22Rv1 (cell line): Measurements from ENCODE around the gene ATP5F1D.

ENCODE experiments used
- H3K27ac ChIP-seq: fragments of 450-650 bp; 2 replicates; pipeline ENCODE4 v1.5.1; 2017
- ZFX ChIP-seq: fragments of 450-650 bp; IDR thresholded peaks from 2 replicates; pipeline ENCODE4 v1.6.1; 2017; ENCODE audit warnings: antibody characterized with exemption, borderline replicate concordance
- TF ChIP-seq, protein P1 (sequence below): fragments of 450-650 bp; IDR thresholded peaks from 2 replicates; pipeline ENCODE4 v1.5.1; 2017; ENCODE audit warnings: mild to moderate bottlenecking

The ATP5F1D gene

DNA sequence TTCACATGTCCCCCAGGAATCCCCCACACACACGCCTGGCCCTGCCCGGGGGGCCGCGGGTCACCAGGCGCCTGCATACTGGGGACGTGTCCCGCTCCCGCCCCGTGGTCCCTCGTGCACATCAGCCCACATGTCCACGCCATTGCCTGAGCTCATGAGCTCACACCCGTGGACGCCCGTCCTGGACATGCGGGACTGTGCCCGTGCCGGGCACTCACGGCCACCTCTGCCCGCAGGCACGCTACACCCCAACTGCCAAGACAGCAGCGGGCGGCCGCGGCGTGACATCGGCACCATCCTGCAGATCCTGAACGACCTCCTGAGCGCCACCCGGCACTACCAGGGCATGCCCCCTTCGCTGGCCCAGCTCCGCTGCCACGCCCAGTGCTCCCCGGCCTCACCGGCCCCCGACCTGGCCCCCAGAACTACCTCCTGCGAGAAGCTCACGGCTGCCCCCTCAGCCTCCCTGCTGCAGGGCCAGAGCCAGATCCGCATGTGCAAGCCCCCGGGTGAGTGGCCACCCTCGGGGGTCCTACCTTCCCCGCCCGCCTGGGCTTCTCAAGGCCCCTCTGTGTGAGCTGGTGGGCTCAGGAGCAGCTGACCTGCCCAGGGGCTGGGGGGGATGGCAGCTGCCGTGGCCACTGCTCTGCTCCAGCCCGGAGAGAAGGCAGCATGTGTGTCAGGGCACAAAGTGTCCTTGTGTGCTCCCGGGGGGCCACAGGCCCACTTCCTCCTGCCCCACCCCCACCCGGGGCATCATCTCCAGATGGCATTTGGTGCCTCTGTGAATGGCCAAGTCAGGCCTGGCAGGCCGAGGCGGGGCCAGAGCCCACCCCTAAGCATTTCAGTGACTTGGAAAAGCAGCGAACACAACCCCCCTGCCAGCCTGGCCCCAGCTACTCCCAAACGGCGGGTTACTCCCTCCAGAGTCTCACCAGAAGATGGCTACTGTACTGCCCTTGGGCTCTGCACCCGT lies 13.9 kb downstream of the ATP5F1D start:
- TF ChIP-seq, protein P1, sequence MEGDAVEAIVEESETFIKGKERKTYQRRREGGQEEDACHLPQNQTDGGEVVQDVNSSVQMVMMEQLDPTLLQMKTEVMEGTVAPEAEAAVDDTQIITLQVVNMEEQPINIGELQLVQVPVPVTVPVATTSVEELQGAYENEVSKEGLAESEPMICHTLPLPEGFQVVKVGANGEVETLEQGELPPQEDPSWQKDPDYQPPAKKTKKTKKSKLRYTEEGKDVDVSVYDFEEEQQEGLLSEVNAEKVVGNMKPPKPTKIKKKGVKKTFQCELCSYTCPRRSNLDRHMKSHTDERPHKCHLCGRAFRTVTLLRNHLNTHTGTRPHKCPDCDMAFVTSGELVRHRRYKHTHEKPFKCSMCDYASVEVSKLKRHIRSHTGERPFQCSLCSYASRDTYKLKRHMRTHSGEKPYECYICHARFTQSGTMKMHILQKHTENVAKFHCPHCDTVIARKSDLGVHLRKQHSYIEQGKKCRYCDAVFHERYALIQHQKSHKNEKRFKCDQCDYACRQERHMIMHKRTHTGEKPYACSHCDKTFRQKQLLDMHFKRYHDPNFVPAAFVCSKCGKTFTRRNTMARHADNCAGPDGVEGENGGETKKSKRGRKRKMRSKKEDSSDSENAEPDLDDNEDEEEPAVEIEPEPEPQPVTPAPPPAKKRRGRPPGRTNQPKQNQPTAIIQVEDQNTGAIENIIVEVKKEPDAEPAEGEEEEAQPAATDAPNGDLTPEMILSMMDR = no peak
- no peak for TF ChIP-seq ZFX

DNA sequence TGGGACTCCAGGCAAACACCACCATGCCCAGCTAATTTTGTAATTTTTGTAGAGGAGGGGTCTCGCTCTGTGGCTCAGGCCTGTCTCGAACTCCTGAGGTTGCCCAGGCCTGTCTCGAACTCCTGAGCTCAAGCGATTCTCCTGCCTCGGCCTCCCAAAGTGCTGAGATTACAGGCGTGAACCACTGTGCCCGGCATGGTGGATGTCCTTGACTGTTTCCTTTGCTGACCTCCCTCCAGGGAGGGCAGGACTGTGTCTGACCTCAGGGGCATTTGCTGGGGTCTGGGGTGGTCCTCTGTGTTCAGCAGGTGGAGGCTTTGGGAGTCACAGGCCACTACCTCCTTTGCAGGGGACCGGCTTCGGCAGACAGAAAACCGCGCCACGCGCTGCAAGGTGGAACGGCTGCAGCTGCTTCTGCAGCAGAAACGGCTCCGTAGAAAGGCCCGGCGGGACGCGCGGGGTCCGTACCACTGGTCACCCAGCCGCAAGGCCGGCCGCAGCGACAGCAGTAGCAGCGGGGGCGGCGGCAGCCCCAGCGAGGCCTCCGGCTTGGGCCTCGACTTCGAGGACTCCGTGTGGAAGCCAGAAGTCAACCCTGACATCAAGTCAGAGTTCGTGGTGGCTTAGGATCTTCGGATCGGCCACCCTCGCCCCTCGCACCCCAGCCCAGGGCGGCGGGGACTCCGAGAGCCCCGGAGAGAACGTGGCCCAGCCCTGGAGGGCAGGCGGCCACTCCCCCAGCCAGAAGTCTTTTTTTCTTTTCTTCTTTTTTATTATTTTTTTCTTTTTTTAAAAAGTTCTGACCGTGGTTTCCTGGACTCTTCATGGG lies 15.3 kb downstream of the ATP5F1D start:
- peak overlapping the region; percentile 99 for H3K27ac ChIP-seq
- no peak for TF ChIP-seq ZFX
- TF ChIP-seq, protein P1 = no peak

More for the DNA sequence above, 13.9 kb downstream of the ATP5F1D start:
- peak overlapping the region; percentile 99 for H3K27ac ChIP-seq

DNA sequence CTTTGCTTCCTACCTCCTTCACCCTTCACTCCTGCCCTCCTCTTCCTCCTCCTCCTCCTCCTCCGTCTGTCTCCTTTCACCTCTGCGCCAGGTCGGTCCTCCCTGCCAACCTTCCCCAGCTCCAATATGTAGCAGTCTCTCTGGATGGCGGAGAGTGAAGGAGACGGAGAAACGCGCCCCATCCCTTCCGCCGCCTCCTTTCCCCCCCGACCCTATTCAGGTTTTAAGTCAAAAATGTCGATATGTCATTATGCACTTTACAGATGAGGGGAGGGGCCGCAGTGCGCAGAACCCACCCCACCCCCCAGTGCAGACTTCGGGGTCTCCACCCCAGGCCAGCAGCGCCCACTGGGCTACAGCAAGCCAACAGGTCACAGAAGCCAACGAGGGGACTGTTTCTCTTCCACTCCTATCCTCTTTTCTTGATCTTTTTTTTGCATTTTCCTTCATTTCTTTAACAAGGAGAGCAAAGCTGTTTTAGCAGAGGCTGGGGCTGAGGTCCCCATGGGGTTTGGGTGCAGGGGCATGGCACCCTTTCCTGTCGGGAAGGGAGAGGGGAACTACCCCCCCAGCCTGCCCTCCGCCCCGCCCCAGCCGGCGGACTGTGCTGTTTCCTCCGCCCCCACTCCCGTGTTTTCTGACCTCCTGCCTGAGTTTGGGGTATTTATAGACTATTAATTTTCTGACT lies 16.1 kb downstream of the ATP5F1D start:
- TF ChIP-seq, protein P1 = no peak
- TF ChIP-seq ZFX = no peak
- H3K27ac ChIP-seq = peak overlapping the region; percentile 99

DNA sequence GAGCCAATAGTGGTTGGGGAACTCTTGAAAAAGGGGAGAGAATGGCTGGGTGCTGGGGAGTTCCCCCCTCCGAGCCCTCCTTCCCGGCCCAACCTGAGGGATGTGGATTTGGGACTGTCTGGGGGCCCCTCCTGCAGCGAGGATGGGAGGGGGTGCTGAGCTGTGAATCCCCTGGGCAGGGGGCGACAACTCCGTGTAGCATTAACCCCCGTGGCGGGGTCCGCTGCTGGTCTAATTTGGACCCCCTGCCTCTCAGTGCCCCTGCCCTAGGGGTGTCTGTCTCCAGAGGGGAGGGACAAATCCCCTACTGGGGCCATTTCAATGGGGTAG lies 16.6 kb downstream of the ATP5F1D start:
- H3K27ac ChIP-seq = peak overlapping the region; percentile 99

DNA sequence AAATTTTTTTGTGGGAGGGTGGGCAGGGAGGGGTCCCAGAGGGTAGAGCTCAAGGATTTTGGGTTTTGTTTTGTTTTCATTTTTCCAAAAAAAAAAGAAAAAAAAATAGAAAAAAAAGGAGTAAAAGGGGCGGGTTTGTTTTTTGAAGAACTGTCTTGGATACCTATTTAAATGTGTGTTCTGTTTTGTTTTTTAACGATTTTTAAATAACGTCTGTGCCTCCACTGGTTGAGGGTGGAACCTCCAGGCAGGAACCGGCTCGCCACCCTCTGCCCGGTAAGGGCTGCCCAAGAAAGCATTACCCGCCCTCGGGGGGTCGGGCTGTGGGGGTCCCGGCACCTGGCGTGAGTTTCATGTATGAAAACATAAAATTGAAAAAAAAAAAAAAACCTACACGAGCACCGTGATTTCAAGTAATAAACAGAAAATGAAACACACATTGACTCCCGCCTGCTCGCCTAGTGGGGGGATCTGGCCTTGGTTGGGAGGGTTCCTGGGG lies 17.2 kb downstream of the ATP5F1D start:
- TF ChIP-seq, protein P1 = no peak
- no peak for TF ChIP-seq ZFX
- H3K27ac ChIP-seq = peak overlapping the region; percentile 99

More for the DNA sequence above, 16.6 kb downstream of the ATP5F1D start:
- TF ChIP-seq, protein P1 = no peak
- no peak for TF ChIP-seq ZFX

DNA sequence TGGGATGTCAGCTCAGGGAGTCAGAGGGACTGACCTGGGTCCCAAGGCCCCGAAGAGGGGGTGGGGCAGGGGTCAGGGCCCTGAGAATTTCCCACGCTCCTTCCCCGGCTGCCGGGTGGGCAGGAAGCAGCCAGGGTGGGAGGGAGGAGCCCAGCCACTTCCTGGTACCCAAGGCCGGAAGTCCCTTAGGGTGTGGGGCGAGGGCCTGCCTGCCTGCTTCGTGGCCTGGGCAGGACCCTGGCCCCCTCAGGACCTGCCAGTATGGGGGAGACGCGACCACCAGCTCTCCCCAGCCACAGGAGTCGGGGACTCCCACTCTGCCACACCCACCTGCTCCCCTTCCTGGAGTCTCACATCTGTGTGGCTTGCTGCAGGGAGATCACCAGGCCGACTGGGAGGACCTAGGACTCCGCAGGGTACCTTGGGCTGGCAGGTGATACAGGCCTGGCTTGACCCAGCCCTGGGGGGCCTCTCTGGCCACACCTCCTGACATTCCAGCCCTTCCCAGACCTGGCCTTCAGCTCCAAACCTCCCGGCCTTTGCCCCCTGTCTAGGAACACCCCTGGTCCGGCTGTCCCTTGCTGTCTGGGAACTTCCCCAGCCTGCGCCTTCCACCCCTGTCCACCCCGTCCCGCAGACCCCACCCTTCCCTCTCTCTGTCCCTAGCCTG lies 17.8 kb downstream of the ATP5F1D start:
- H3K27ac ChIP-seq = peak overlapping the region; percentile 99
- TF ChIP-seq, protein P1 = no peak
- no peak for TF ChIP-seq ZFX
